ENCODE measurements around the gene COPS9.
A peak's percentile ranks its signal among the peaks of the same experiment; 100 is the strongest.

The COPS9 gene

GRCh38 chr2:240136013-240136670, at the start of gene COPS9:
COPS9 (minus strand) TSS chr2:240136305; CDS start chr2:240136284, 21 bp downstream.
- peak; percentile 85 to 92 for DNase-seq

DNA sequence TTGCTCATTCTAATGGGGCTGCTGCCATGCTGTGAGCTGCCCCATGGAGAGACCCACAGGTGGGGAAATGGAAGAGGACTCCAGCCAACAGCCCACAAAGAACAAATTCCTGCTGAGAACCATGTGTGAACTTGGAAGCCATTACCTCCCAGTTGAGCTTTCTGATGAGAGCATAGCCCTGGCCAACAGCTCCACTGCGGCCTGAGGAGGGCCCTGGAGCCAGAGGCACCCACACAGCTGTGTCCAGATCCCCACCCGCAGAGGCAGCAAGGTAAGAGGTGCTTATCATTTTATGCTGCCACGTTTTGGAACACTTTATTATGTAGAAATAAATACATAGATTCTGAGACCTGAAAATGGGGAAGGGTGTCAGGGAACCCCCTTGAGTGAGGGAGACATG, 48.6 kb upstream of the COPS9 start:
- DNase-seq: no peak

DNA sequence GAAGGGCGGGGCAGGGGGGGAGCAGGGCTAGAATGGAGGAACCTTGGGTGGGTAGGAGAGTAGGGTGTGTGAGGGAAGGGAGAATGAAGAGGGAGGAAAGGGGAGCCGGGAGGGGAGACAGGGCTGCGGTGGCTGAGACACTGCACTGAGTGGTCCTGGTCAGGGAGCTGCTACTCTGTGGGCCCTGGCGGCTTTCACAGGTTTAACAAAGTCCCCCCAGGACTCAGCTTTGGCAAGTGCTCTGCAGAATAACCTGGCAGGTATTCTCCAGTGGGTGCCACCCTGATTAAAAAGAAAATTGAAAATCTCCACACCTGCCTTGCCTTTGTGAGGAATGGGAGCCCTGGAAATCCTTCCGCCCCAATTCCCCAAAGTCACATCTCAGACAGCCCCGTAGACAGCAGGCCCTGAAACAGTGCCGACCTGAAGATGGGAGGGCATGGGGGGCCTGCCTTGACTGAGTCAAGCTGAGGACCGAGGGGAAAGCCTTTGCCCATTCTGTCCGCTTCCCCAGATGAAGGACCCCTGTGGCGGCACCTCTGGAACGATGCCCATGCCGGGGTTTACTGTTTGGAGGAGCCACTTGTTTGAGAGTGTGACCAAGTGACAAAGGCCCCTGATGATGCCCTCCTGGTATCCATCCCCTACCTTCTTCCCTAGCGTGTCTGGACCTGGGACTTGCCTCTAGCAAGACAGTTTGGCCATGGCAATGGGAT, 47.9 kb upstream of the COPS9 start:
- no peak for DNase-seq

GRCh38 chr2:240183006-240183874, 47.1 kb upstream of the COPS9 start:
- DNase-seq: no peak

DNA sequence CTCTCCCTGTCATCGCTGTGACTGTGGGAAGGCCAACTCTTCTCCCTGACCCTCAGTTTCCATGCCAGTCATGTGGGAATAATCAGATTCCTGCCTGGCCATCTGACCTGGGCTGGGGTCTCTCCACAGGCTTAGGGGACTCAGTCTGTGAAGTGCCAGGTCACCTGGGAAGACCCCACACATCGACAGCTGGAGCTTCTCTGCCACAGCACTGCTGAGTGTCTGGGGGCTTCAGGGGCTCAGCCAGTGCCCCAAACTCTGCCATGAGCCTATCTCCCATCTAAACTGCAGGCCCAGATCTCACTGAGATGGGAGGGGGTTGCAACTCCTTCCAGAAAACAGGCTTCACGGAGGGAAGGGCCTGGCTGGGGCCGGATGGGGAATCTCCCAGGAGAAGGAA, 46.4 kb upstream of the COPS9 start:
- no peak for DNase-seq

DNA sequence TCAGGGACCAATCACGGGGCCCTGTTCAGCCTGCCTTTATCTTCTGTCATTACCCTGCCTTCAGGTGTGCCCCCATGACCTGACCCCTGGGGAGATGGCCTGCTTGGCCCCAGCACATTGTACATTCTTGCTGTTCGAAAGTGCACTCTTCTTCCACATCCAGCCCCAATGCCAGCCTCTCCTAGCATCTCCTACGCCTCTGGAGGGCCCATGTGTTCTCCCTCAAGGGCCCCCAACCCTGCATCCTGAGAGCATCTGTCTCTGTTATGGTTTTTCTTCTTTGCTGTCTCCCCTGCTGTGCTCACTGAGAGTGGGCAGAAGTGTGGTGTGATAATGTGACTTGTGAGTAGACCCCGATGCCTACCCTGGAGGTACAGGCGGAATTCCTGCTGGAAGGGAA, 45.9 kb upstream of the COPS9 start:
- no peak for DNase-seq

- no peak for DNase-seq
Measured at GRCh38 chr2:240179941-240180666, 44.0 kb upstream of the COPS9 start.

- DNase-seq: no peak
Measured at GRCh38 chr2:240179186-240179815, 43.2 kb upstream of the COPS9 start.

GRCh38 chr2:240178564-240178963, 42.5 kb upstream of the COPS9 start:
- no peak for DNase-seq

GRCh38 chr2:240174496-240174895, 38.4 kb upstream of the COPS9 start:
- DNase-seq: no peak

DNA sequence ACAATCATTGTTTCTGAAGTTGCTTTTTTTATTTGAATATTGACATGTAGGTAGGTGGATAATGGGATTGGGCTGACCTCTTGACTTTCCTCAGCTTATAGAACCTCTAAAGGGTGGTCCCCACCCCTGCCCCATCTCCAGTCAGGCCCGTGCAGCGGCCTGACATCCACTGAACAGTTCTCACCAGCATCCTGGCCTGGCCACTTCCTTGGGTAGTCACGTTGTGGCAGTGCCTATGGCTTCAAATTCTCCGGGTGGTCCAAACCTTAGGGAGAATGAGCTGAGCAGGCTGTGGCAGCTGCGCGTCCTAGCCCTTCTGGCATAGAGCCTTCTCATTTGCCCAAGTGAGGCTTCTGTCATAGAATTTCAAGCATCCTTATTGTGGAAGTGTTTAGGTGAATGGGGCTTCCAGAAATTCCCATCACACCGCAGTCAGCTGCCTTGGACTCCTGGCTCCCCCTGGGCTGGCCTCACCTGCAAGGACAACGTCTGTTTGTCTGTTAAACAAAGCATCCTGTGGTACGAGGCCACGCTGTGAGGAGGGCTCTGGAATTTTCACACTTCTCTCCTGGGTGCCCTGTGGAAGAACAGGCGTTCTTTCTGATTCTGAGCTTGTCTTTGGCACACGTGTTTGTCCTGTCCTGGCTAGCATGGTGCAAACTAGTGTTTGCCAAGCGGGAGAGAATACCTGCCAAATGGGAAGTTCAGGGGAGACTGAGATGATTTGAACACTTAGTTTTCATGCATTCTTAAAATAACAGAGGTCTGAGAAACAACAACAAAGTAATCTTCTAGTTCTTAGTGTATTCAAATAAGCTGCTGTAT, 36.2 kb upstream of the COPS9 start:
- no peak for DNase-seq

DNA sequence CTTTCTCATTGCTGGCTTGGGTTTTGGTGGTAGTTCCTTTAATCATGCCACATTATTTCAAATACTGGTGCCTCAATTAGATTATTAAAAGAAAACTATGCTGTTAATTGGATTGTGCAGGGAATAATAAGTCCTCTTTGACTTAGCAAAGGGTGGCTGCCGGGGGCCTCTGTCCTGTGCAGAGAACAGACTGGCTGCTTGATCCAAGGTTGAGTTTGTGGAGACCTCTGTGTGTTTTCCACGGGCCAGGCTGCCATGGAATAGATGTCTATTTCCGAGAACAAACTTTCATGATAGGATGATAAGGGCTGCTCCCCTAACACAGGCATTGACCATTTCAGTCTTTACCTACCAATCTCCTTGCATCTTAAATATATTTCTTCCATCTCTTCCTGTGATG, 34.8 kb upstream of the COPS9 start:
- DNase-seq: no peak

GRCh38 chr2:240170354-240170735, 34.2 kb upstream of the COPS9 start:
- no peak for DNase-seq

- no peak for DNase-seq
Measured at GRCh38 chr2:240169486-240170353, 33.6 kb upstream of the COPS9 start.

- no peak for DNase-seq
Measured at GRCh38 chr2:240168546-240169361, 32.6 kb upstream of the COPS9 start.

DNA sequence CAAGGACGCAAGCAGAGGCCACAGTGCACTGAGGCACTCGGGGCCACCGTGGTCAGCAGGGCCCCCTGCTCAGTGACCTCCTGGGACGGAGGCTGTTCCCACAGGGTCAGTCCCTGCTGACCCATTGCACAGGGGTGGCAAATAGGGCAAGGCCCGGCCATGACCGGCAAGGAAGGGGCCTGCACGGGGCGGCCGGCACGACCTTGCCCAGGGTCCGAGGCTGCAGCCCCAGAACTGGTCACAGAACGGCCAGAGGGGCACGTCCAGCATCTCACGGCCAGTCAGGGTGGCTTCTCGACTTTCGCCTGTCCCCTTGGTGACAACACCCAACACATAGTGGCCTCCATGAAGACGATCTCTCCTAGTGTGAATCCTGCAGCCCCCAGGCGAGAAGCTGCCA, 31.9 kb upstream of the COPS9 start:
- no peak for DNase-seq

GRCh38 chr2:240167588-240167880, 31.4 kb upstream of the COPS9 start:
- DNase-seq: no peak

DNA sequence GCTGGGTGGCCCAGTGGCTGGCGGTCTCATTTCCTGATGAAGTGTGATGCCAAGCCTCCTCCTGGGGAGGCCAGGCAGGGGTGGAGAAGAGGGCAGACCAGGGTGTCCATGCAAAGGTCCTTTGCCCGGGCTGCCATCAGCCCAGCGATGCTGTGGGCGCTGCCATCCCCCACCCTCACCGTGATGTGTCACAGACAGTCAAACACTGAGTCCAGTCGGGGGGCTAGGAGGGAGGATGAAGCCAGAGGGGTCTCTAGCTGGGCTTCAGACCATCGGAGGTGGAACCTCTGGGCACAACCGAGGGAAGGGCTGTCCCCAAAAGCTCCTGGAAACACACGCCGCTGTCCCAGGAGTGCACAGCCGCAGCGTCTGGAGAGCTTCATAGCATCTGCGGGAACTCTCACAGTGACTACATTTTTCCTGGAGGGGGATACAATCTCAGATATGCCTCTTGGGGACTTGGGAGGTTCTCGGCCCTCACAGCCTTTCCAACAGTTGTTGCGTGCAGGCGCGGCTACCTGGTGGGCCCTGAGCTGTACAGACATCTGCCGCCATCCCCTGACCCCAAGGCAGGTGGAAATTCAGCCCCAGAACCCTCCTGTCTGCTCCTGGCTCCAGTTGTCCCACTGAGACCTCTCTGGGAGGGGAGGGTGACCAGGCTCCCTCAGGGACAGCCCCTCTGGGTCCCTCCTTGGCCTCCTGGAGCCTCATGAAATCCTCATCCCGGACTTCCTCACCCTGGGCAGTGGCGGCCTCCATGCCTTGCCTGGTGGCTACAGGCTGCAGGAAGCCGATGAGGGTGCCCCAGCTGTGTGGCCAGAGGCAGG, 30.9 kb upstream of the COPS9 start:
- DNase-seq: no peak

GRCh38 chr2:240166191-240166590, 30.1 kb upstream of the COPS9 start:
- DNase-seq: no peak

Measured in CD4-positive, alpha-beta T cell treated with Interferon alpha-2 for 1 hour (primary cell).